Fibroblast of mammary gland (primary cell): Measurements from ENCODE around the gene WHRN.
A peak's percentile ranks its signal among the peaks of the same experiment; 100 is the strongest.

Experiments
- DNase-seq: peaks from one replicate; pipeline ENCODE4 v3.0.0-alpha.2; 2010; ENCODE audit warnings: low read depth
- H3K4me3 ChIP-seq: 2 replicates; pipeline ENCODE4 v1.5.1; 2011; ENCODE audit warnings: low read depth, mild to moderate bottlenecking, low read length, moderate library complexity; ENCODE audit not compliant: control insufficient read depth
- CTCF ChIP-seq: conservative IDR thresholded peaks from 2 replicates; pipeline ENCODE4 v1.5.1; 2011; ENCODE audit warnings: low read depth, low read length, inconsistent platforms; ENCODE audit not compliant: control insufficient read depth, insufficient read depth

WHRN gene

DNA sequence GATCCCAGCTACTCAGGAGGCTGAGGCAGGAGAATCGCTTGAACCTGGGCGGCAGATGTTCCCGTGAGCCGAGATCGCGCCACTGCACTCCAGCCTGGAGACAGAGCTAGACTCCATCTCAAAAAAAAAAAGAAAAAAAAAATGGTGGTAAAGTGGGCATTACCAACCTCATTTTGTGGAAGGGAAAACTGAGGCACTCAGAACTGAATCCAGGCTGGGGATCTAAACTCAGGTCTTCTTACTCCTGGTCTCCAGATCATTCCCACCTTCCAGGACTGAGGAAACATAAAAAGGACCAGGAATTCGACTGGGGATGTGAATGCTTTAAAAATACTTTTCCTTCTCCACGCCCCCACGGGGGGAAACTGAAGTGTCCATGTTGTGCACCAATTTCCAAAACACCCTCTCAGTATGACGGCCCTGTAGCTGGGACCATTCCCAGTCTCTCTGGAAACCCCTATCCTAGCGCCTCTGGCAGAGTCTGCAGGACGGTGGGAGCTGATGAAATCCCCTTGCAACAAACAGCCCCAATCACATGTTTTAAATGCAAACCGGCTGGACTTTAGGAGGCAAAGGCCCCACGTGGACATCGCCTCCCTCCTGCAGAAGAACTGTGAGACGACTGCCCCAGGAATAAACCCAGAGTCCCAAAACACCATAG lies 108.6 kb downstream of the WHRN start:
- no peak overlapping the region for H3K4me3 ChIP-seq
- peak; percentile 52 for DNase-seq
- no peak for TF ChIP-seq CTCF

DNA sequence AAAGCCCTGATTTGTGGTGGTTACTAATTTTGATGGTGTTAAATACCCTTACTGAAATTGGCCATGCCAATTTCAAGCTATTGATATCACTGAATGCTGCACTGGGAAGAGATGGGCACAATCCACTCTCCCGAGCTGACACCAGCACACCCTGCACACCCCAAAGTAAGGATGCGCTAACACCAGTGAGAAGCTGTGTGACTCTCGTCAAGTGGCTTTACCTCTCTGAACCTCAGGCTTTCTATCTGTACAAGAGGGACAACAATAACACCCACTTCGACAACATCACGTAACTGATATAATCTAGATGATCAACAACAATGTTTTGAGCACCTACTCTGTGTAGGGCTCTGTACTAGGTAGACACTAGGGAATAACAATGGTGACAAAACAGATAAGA lies 109.5 kb downstream of the WHRN start:
- H3K4me3 ChIP-seq: no peak overlapping the region
- DNase-seq: no peak
- TF ChIP-seq CTCF: no peak

DNA sequence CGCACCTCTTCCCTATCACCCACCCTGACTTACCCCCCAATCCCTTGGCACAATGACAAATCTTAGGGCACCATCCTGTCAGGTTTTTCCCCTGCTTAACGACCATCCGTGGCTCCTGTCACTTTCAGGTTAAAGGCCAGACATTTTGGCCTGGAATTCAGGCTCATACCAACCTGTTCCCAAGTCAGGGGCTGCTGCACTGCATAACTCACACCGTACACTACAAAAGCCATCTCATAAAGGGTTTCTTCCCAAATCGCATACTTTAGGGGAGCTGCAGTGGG lies 110.0 kb downstream of the WHRN start:
- DNase-seq: no peak
- no peak for TF ChIP-seq CTCF
- H3K4me3 ChIP-seq: no peak overlapping the region

DNA sequence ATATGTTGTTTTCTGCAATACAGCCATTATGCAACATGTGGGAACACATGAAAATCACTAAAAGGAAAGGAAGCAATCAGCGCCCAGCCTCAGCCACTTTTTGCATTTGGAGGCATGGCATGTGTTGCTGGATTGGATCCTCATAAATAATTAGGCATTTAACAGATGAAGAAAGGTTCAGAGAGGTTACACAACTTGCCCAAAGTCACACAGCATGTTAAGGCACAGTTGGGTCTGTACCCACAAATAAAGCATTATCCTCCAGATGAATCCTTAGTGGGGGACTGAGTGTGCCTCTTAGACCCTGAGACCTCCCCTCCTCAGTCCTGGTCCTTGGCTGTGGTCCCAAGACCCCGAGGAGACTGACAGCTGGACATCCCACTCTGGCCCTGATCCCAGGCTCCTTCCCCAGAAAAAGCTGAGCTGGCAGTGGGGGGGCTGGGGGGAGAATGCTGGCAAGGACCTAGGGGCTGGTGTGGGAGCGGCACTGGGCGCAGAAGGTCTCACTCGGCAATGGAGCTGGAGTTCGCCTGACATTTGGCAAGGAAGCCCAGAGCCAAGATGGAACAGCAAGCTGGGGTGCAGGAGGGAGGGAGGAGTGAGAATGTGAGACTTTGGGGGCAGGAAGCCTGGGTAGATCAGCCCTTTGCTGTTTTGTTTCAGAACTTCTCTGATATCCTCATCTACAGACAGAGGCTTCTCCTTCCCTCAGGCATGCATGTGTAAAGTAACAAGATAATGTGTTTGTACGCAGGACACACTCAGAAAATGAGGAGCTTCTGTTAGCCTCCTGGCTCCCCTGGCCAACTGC lies 110.5 kb downstream of the WHRN start:
- TF ChIP-seq CTCF: no peak
- no peak for DNase-seq
- no peak overlapping the region for H3K4me3 ChIP-seq

DNA sequence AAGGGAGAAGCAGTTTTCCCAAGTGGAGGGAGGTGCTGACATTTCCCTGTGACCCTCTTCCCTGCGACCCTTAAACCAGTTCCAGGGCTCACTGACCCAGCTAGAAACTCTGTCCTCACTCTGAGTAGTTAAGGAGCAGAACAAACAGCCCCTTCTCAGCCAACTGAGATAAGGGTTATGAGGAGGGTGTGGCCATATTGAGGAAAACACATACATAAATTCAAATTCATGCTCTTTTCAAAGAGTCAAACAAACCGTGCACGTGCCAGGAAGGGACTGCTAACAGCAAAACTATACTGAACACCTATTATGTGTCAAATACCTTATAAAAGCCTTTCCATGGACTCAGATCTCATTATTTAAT lies 112.5 kb downstream of the WHRN start:
- no peak overlapping the region for H3K4me3 ChIP-seq
- TF ChIP-seq CTCF: no peak
- DNase-seq: no peak

- H3K4me3 ChIP-seq: no peak overlapping the region
- DNase-seq: no peak
- no peak for TF ChIP-seq CTCF
Measured at GRCh38 chr9:114390952-114391351, 114.3 kb downstream of the WHRN start.
